IMR-90 (cell line): ENCODE data around the gene IRF2BP1.

ENCODE experiments used
- CEBPB ChIP-seq: IDR thresholded peaks from 2 replicates; pipeline ENCODE4 v1.6.1; 2012; ENCODE audit warnings: low read depth, low read length, improper control_type of control experiment
- POLR2A ChIP-seq: IDR thresholded peaks from 2 replicates; pipeline ENCODE4 v1.6.1; 2012; ENCODE audit warnings: mild to moderate bottlenecking, low read depth, low read length
- RAD21 ChIP-seq: IDR thresholded peaks from 2 replicates; pipeline ENCODE4 v1.6.1; 2012; ENCODE audit warnings: low read length, improper control_type of control experiment
- TF ChIP-seq, protein P1 (sequence below): fragments of 150-350 bp; IDR thresholded peaks from 2 replicates; pipeline ENCODE4 v1.6.1; 2017; ENCODE audit warnings: mild to moderate bottlenecking, antibody characterized with exemption, low read length, low read depth

DNA sequence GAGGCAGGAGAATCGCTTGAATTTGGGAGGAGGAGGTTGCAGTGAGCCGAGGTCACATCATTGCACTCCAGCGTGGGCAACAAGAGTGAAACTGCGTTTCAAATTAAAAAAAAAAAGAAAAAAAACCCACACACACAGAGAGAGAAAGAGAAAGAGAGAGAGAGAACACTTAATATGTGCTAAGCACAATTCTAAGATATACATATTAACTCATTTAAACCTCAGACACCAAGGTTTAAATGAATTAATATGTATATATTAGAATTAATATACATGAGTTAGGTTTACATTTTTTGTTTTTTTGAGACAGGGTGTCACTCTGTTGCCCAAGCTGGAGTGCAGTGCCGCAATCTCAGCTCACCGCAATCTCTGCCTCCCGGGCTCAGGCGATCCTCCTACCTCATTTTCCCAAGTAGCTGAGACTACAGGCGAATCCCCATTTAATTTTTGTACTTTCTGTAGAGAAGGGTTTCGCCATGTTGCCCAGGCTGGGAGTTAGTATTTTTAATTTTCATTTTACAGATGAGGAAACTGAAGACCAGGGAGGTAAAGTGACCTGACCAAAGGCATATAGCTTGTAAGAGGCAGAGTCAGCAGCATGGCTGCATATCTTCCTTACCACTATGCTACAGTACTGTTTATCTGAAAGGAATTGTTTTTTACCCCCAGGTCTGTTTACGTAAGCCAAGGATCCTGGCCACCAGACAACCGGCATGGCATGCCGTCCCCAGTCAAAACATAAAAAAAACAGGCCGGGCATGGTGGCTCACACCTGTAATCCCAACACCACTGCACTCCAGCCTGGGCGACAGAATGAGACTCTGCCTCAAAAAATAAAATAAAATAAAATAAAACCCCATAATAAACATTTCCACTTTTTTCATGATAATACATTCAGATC, 25.3 kb downstream of the IRF2BP1 start:
- TF ChIP-seq POLR2A (no peak), CEBPB (no peak), RAD21 (no peak)
- TF ChIP-seq, protein P1, sequence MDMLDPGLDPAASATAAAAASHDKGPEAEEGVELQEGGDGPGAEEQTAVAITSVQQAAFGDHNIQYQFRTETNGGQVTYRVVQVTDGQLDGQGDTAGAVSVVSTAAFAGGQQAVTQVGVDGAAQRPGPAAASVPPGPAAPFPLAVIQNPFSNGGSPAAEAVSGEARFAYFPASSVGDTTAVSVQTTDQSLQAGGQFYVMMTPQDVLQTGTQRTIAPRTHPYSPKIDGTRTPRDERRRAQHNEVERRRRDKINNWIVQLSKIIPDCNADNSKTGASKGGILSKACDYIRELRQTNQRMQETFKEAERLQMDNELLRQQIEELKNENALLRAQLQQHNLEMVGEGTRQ = no peak
